CD8-positive, alpha-beta memory T cell (primary cell): Measurements from ENCODE around the gene CHST3. TPM values are rescaled to one million over a fixed set of nuclear protein-coding genes. Genes with fewer than 3 reads are reported as not detected.
"Not testable (repeated sequence)": the region's sequence is repeated elsewhere in the genome, so short reads cannot be mapped to it uniquely, and the experiment has no call there.

Experiments
- CTCF ChIA-PET: fragments of 350-600 bp; sonication (Branson Sonifier 250); formaldehyde crosslinking; loops from one replicate; lab custom pipeline; 2021; ENCODE audit warnings: antibody characterized with exemption; lab: Charles Lee
- POLR2A ChIA-PET: fragments of 350-600 bp; sonication (Branson Sonifier 250); formaldehyde crosslinking; loops from one replicate; lab custom pipeline; 2021; ENCODE audit warnings: antibody characterized with exemption; lab: Charles Lee
- DNase-seq, 5 donors: peaks; one replicate each; pipeline versions ENCODE4 v3.0.0 to v3.0.0-alpha.2; 2020 to 2022; ENCODE audit warnings: mixed read lengths in 1 of 5
- H3K27ac ChIP-seq: one replicate; pipeline ENCODE4 v1.7.0; 2013; ENCODE audit warnings: low read depth, mild to moderate bottlenecking, low read length, moderate library complexity
- H3K27me3 ChIP-seq: 2 replicates; pipeline ENCODE4 v1.7.0; 2013; ENCODE audit warnings: low read length, mild to moderate bottlenecking; ENCODE audit not compliant: insufficient read depth, poor library complexity, severe bottlenecking
- H3K36me3 ChIP-seq: 2 replicates; pipeline ENCODE4 v1.7.0; 2013; ENCODE audit warnings: mild to moderate bottlenecking, low read length, moderate library complexity; ENCODE audit not compliant: insufficient read depth
- H3K4me1 ChIP-seq: 2 replicates; pipeline ENCODE4 v1.7.0; 2013; ENCODE audit warnings: mild to moderate bottlenecking, low read length, moderate library complexity; ENCODE audit not compliant: insufficient read depth
- H3K4me3 ChIP-seq: 2 replicates; pipeline ENCODE4 v1.7.0; 2013; ENCODE audit warnings: mild to moderate bottlenecking, low read length
- H3K9me3 ChIP-seq: 2 replicates; pipeline ENCODE4 v1.7.0; 2013; ENCODE audit warnings: mild to moderate bottlenecking, low read length
- H3K27ac Mint-ChIP-seq, 8 donors: one replicate each; pipeline ENCODE4 v1.8.0; 2020 to 2021; ENCODE audit warnings: mixed read lengths in 8 of 8, mild to moderate bottlenecking in 6 of 8, inconsistent platforms in 3 of 8, moderate library complexity in 3 of 8
- H3K27me3 Mint-ChIP-seq, 2 donors: one replicate each; pipeline ENCODE4 v1.8.0; 2020 to 2021; ENCODE audit warnings: mixed read lengths in 2 of 2, mild to moderate bottlenecking in 1 of 2, moderate library complexity in 1 of 2
- H3K36me3 Mint-ChIP-seq, 3 donors: one replicate each; pipeline ENCODE4 v1.8.0; 2020 to 2021; ENCODE audit warnings: mixed read lengths in 3 of 3, inconsistent platforms in 1 of 3, mild to moderate bottlenecking in 1 of 3
- H3K4me1 Mint-ChIP-seq, 3 donors: one replicate each; pipeline ENCODE4 v1.8.0; 2020 to 2021; ENCODE audit warnings: mixed read lengths in 3 of 3, inconsistent platforms in 1 of 3, mild to moderate bottlenecking in 1 of 3
- H3K4me3 Mint-ChIP-seq, 7 donors: one replicate each; pipeline ENCODE4 v1.8.0; 2020 to 2021; ENCODE audit warnings: mixed read lengths in 7 of 7, mild to moderate bottlenecking in 6 of 7, moderate library complexity in 4 of 7, inconsistent platforms in 2 of 7
- H3K9me3 Mint-ChIP-seq, 5 donors: one replicate each; pipeline ENCODE4 v1.8.0; 2020 to 2022; ENCODE audit warnings: mixed read lengths in 5 of 5, mild to moderate bottlenecking in 3 of 5, moderate library complexity in 2 of 5, inconsistent platforms in 1 of 5
- polyA plus RNA-seq: library from polyadenylated mRNA; unstranded; fragments of 300-500 nt; fragmentation: Illumina TruSeq; gene quantifications from one replicate; pipeline ENCODE4 v1.2.3, GENCODE V29; 2021
- total RNA-seq, 2 experiments: library from RNA; stranded (reverse); gene quantifications; one replicate each; pipeline ENCODE4 v1.2.3, GENCODE V29; 2021

CHST3 gene
- total and polyA plus RNA-seq, 3 experiments from 2014 or later: 0.07 TPM; not detected in 1

GRCh38 chr10:71972746-71973695 is 8.8 kb downstream of the CHST3 start:
- no peaks in the 10 kb centered on the region for H3K9me3 Mint-ChIP-seq
- H3K36me3 Mint-ChIP-seq: no peaks in the 10 kb centered on the region
- H3K27me3 Mint-ChIP-seq: peaks cover 4 to 27% of the 10 kb centered on the region in 2 donors
- DNase-seq: no peak
- no peak overlapping the region for H3K27ac Mint-ChIP-seq
- H3K4me3 Mint-ChIP-seq: no peak overlapping the region
- H3K4me3 ChIP-seq: no peak overlapping the region
- ChIA-PET CTCF (no interaction called here), POLR2A (no interaction called here)
- no peaks in the 10 kb centered on the region for H3K36me3 ChIP-seq
- H3K9me3 ChIP-seq: no peaks in the 10 kb centered on the region
- no peaks in the 10 kb centered on the region for H3K4me1 Mint-ChIP-seq
- H3K27ac ChIP-seq: no peak overlapping the region
- H3K4me1 ChIP-seq: no peaks in the 10 kb centered on the region
- no peaks in the 10 kb centered on the region for H3K27me3 ChIP-seq

GRCh38 chr10:71973777-71974488 is 9.7 kb downstream of the CHST3 start:
- Mint-ChIP-seq H3K36me3 (no peaks in the 10 kb centered on the region), H3K9me3 (no peaks in the 10 kb centered on the region), H3K27ac (no peak overlapping the region), H3K4me3 (no peak overlapping the region), H3K27me3 (peaks cover 4 to 24% of the 10 kb centered on the region in 2 donors), H3K4me1 (no peaks in the 10 kb centered on the region)
- H3K27me3 ChIP-seq: no peaks in the 10 kb centered on the region
- no peaks in the 10 kb centered on the region for H3K36me3 ChIP-seq
- H3K27ac ChIP-seq: no peak overlapping the region
- ChIA-PET CTCF (no interaction called here), POLR2A (no interaction called here)
- no peak overlapping the region for H3K4me3 ChIP-seq
- no peaks in the 10 kb centered on the region for H3K4me1 ChIP-seq
- no peaks in the 10 kb centered on the region for H3K9me3 ChIP-seq
- DNase-seq: no peak

GRCh38 chr10:71974489-71975021 is 10.4 kb downstream of the CHST3 start:
- ChIA-PET POLR2A (no interaction called here), CTCF (no interaction called here)
- Mint-ChIP-seq H3K4me1 (no peaks in the 10 kb centered on the region), H3K36me3 (no peaks in the 10 kb centered on the region), H3K27ac (peak overlapping the region in 1 of 8 donors; percentile 30), H3K9me3 (no peaks in the 10 kb centered on the region), H3K27me3 (peaks cover 5 to 24% of the 10 kb centered on the region in 2 donors), H3K4me3 (no peak overlapping the region)
- Histone ChIP-seq H3K27me3 (no peaks in the 10 kb centered on the region), H3K27ac (no peak overlapping the region), H3K36me3 (no peaks in the 10 kb centered on the region), H3K4me3 (no peak overlapping the region), H3K9me3 (no peaks in the 10 kb centered on the region), H3K4me1 (no peaks in the 10 kb centered on the region)
- no peak for DNase-seq

- Histone ChIP-seq H3K27me3 (no peaks in the 10 kb centered on the region), H3K9me3 (no peaks in the 10 kb centered on the region), H3K4me3 (no peak overlapping the region), H3K27ac (no peak overlapping the region), H3K36me3 (no peaks in the 10 kb centered on the region), H3K4me1 (no peaks in the 10 kb centered on the region)
- ChIA-PET POLR2A (no interaction called here), CTCF (no interaction called here)
- DNase-seq: no peak
- Mint-ChIP-seq H3K4me3 (no peak overlapping the region), H3K9me3 (no peaks in the 10 kb centered on the region), H3K27me3 (peaks cover 9 to 25% of the 10 kb centered on the region in 2 donors), H3K4me1 (no peaks in the 10 kb centered on the region), H3K36me3 (no peaks in the 10 kb centered on the region), H3K27ac (peak overlapping the region in 1 of 8 donors; percentile 30)
Measured at GRCh38 chr10:71975087-71975870, 11.1 kb downstream of the CHST3 start.

- no peak for DNase-seq
- H3K27ac Mint-ChIP-seq: no peak overlapping the region
- Histone ChIP-seq H3K9me3 (no peaks in the 10 kb centered on the region), H3K4me3 (no peak overlapping the region), H3K4me1 (no peaks in the 10 kb centered on the region), H3K27me3 (no peaks in the 10 kb centered on the region), H3K36me3 (no peaks in the 10 kb centered on the region), H3K27ac (no peak overlapping the region)
- H3K27me3 Mint-ChIP-seq: peaks cover 9 to 25% of the 10 kb centered on the region in 2 donors
- no peak overlapping the region for H3K4me3 Mint-ChIP-seq
- no peaks in the 10 kb centered on the region for H3K9me3 Mint-ChIP-seq
- H3K36me3 Mint-ChIP-seq: no peaks in the 10 kb centered on the region
- ChIA-PET POLR2A (interaction anchor here (0.5 kb wide), 1 partner anchor 395 kb away, joined by 5 read pairs; no protein-coding TSS in a partner anchor), CTCF (no interaction called here)
- H3K4me1 Mint-ChIP-seq: no peaks in the 10 kb centered on the region
Measured at GRCh38 chr10:71975871-71976725, 11.9 kb downstream of the CHST3 start.

GRCh38 chr10:71977614-71977903 is 13.4 kb downstream of the CHST3 start:
- H3K4me1 Mint-ChIP-seq, H3K27me3 ChIP-seq, H3K4me3 Mint-ChIP-seq, H3K27ac Mint-ChIP-seq, DNase-seq, CTCF ChIA-PET, POLR2A ChIA-PET, H3K9me3 Mint-ChIP-seq, H3K36me3 Mint-ChIP-seq, H3K27ac ChIP-seq, H3K4me3 ChIP-seq, H3K36me3 ChIP-seq, H3K9me3 ChIP-seq, H3K4me1 ChIP-seq: not testable (repeated sequence)
- H3K27me3 Mint-ChIP-seq: peaks cover 7 to 29% of the 10 kb centered on the region in 2 donors

- Mint-ChIP-seq H3K27ac (peak overlapping the region in 3 of 8 donors; percentile 3 to 62 (median 4)), H3K4me1 (no peaks in the 10 kb centered on the region), H3K9me3 (no peaks in the 10 kb centered on the region), H3K27me3 (peaks cover 7 to 22% of the 10 kb centered on the region in 2 donors), H3K4me3 (no peak overlapping the region), H3K36me3 (no peaks in the 10 kb centered on the region)
- CTCF ChIA-PET: no interaction called here
- H3K4me1 ChIP-seq: no peaks in the 10 kb centered on the region
- no peak overlapping the region for H3K27ac ChIP-seq
- DNase-seq: no peak
- POLR2A ChIA-PET: no interaction called here
- H3K9me3 ChIP-seq: no peaks in the 10 kb centered on the region
- no peaks in the 10 kb centered on the region for H3K36me3 ChIP-seq
- no peak overlapping the region for H3K4me3 ChIP-seq
- no peaks in the 10 kb centered on the region for H3K27me3 ChIP-seq
Measured at GRCh38 chr10:71978476-71978875, 14.3 kb downstream of the CHST3 start.
